Fibroblast of villous mesenchyme (primary cell): ENCODE measurements around the gene REN. TPM values are rescaled to one million over a fixed set of nuclear protein-coding genes. Genes with fewer than 3 reads are reported as not detected.

Source experiments
- DNase-seq: peaks from one replicate; pipeline ENCODE4 v3.0.0-alpha.2; 2010; ENCODE audit warnings: low read depth
- H3K4me3 ChIP-seq: 2 replicates; pipeline ENCODE4 v1.5.1; 2011; ENCODE audit warnings: low read depth, mild to moderate bottlenecking, low read length
- total RNA-seq: library from RNA; depleted of rRNA; stranded (reverse); fragments of >200 nt; gene quantifications from 2 replicates; pipeline ENCODE4 v1.2.3, GENCODE V29; 2012
- TF ChIP-seq, protein P1 (sequence below): IDR thresholded peaks from 2 replicates; pipeline ENCODE4 v1.5.1; 2012; ENCODE audit warnings: low read depth, mild to moderate bottlenecking, low read length; ENCODE audit not compliant: insufficient read depth

The REN gene
- total RNA-seq, 1 donor, result 4.3 TPM

GRCh38 chr1:204128964-204129896 is 36.9 kb downstream of the REN start:
- TF ChIP-seq, protein P1, sequence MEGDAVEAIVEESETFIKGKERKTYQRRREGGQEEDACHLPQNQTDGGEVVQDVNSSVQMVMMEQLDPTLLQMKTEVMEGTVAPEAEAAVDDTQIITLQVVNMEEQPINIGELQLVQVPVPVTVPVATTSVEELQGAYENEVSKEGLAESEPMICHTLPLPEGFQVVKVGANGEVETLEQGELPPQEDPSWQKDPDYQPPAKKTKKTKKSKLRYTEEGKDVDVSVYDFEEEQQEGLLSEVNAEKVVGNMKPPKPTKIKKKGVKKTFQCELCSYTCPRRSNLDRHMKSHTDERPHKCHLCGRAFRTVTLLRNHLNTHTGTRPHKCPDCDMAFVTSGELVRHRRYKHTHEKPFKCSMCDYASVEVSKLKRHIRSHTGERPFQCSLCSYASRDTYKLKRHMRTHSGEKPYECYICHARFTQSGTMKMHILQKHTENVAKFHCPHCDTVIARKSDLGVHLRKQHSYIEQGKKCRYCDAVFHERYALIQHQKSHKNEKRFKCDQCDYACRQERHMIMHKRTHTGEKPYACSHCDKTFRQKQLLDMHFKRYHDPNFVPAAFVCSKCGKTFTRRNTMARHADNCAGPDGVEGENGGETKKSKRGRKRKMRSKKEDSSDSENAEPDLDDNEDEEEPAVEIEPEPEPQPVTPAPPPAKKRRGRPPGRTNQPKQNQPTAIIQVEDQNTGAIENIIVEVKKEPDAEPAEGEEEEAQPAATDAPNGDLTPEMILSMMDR, result peak; percentile 84
- peak; percentile 68 for DNase-seq
- H3K4me3 ChIP-seq, result no peak overlapping the region

GRCh38 chr1:204128464-204128963 is 37.6 kb downstream of the REN start:
- DNase-seq, result peak; percentile 12
- no peak overlapping the region for H3K4me3 ChIP-seq
- TF ChIP-seq, protein P1, result no peak

GRCh38 chr1:204127597-204128242 is 38.4 kb downstream of the REN start:
- TF ChIP-seq, protein P1, result peak; percentile 99
- no peak overlapping the region for H3K4me3 ChIP-seq
- peak; percentile 86 for DNase-seq

- DNase-seq, result no peak
- TF ChIP-seq, protein P1, result no peak
- H3K4me3 ChIP-seq, result no peak overlapping the region
Measured at GRCh38 chr1:204126956-204127355, 39.2 kb downstream of the REN start.

GRCh38 chr1:204126386-204126785 is 39.8 kb downstream of the REN start:
- H3K4me3 ChIP-seq, result no peak overlapping the region
- no peak for DNase-seq
- TF ChIP-seq, protein P1, result no peak

DNA sequence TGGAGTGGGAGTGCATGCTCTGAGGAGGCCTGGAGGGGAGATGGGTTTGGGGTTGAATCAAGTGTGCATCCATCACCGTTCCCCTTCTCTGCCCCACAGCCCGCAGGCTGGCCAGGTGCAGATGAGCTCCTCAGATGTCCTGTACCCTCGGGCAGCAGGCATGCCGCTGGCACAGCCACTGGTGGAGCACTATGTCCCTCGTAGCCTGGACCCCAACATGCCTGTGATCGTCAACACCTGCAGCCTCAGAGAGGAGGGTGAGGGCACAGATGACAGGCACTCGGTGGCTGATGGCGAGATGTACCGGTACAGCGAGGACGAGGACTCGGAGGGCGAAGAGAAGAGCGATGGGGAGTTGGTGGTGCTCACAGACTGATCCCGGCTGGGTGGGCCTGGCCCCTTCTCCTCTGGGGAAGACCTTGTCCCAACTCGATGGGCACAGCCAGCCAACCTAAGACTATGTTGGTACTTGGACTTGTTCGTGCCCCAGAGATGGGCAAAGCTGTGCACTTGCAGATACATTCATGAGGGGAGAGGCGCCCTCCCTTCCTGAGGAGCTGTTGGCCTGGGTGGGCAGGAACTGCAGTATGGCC is 40.3 kb downstream of the REN start:
- TF ChIP-seq, protein P1, result no peak
- no peak overlapping the region for H3K4me3 ChIP-seq
- DNase-seq, result no peak
